ENCODE measurements around the gene NTRK3. TPM values are rescaled to one million over a fixed set of nuclear protein-coding genes. Genes with fewer than 3 reads are reported as not detected.

NTRK3 gene
- polyA plus RNA-seq, 1 donor from 2014 or later: 42.7 TPM

DNA sequence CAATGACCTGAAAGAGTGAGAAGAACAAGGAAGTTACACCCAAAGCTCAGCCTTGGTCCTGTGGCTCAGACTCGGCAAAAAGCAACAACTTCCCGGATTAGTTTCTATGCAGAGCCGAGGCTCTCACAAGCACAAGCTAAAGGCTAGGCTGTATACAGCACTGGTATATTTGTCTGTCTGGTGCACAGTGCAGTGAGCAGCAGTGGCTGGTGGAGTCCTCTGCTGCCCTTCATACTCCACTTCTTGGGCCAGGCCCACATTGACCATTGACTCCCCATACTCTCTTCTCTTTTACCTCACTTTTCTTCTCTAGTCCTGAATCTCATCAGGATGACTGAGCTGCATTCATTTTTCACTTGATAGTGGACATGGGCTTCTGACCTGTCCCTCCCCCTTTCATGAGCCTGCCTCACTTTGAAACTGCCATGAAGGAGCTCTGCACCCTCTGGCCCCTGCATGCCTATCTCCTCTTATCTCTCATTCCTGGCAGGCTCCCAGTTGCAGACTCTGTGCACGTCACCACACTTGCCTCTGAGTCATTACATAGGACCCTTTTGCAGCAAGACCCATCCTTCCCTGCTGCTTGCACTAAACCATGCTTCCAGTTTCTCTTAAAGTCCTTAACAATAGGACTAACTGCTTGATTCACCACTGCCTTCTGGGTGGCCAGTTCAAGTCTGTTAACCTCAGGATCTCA is 379.3 kb downstream of the NTRK3 start:
- no peak for TF ChIP-seq SMC3 (conservative IDR thresholded peaks at IDR 0.05; ENCODE audit: poor library complexity)
- TF ChIP-seq, protein P1, sequence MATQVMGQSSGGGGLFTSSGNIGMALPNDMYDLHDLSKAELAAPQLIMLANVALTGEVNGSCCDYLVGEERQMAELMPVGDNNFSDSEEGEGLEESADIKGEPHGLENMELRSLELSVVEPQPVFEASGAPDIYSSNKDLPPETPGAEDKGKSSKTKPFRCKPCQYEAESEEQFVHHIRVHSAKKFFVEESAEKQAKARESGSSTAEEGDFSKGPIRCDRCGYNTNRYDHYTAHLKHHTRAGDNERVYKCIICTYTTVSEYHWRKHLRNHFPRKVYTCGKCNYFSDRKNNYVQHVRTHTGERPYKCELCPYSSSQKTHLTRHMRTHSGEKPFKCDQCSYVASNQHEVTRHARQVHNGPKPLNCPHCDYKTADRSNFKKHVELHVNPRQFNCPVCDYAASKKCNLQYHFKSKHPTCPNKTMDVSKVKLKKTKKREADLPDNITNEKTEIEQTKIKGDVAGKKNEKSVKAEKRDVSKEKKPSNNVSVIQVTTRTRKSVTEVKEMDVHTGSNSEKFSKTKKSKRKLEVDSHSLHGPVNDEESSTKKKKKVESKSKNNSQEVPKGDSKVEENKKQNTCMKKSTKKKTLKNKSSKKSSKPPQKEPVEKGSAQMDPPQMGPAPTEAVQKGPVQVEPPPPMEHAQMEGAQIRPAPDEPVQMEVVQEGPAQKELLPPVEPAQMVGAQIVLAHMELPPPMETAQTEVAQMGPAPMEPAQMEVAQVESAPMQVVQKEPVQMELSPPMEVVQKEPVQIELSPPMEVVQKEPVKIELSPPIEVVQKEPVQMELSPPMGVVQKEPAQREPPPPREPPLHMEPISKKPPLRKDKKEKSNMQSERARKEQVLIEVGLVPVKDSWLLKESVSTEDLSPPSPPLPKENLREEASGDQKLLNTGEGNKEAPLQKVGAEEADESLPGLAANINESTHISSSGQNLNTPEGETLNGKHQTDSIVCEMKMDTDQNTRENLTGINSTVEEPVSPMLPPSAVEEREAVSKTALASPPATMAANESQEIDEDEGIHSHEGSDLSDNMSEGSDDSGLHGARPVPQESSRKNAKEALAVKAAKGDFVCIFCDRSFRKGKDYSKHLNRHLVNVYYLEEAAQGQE (IDR thresholded peaks at IDR 0.05; ENCODE audit: borderline replicate concordance): no peak
- TF ChIP-seq MXI1 (conservative IDR thresholded peaks at IDR 0.05; ENCODE audit: poor library complexity, severe bottlenecking): no peak
- TF ChIP-seq CTCF (IDR thresholded peaks at IDR 0.05; ENCODE audit: poor library complexity, severe bottlenecking): no peak
- TF ChIP-seq EZH2 (IDR thresholded peaks at IDR 0.05; ENCODE audit: borderline replicate concordance, insufficient read depth, low read length, poor library complexity, severe bottlenecking): no peak
- TF ChIP-seq RAD21 (conservative IDR thresholded peaks at IDR 0.05): no peak
- no peak for TF ChIP-seq POLR2AphosphoS5 (IDR thresholded peaks at IDR 0.05)
- no peak for TF ChIP-seq TAF1 (IDR thresholded peaks at IDR 0.05; ENCODE audit: low read depth)
- TF ChIP-seq EP300 (conservative IDR thresholded peaks at IDR 0.05; ENCODE audit: poor library complexity, severe bottlenecking): no peak
- H3K79me2 ChIP-seq (replicated peaks; ENCODE audit: insufficient read depth, low read length): no peaks in the 10 kb centered on the region
- no peaks in the 10 kb centered on the region for H3K9me2 ChIP-seq (ENCODE audit: insufficient read depth, low read length)
- H4K20me1 ChIP-seq (ENCODE audit: insufficient read depth): no peaks in the 10 kb centered on the region
- H3K9ac ChIP-seq (ENCODE audit: low read length): no peak overlapping the region
- no peaks in the 10 kb centered on the region for H3F3A ChIP-seq (ENCODE audit: insufficient read depth, low read length, poor library complexity, severe bottlenecking)
- H3K27me3 ChIP-seq (ENCODE audit: insufficient read depth, low read depth, low read length): no peaks in the 10 kb centered on the region
- H3K36me3 ChIP-seq (ENCODE audit: insufficient read depth, low read length): peaks cover 10% of the 10 kb centered on the region
- no peak overlapping the region for H3K4me2 ChIP-seq (ENCODE audit: low read length)
- H3K27ac ChIP-seq (ENCODE audit: low read length): no peak overlapping the region
- no peaks in the 10 kb centered on the region for H3K9me3 ChIP-seq (ENCODE audit: low read length)
- H2AFZ ChIP-seq (ENCODE audit: low read depth, low read length): no peak overlapping the region
- no peak overlapping the region for H3K4me3 ChIP-seq (ENCODE audit: low read length)

GRCh38 chr15:87874896-87875711 is 381.4 kb downstream of the NTRK3 start:
- Histone ChIP-seq H4K20me1 (ENCODE audit: insufficient read depth) (no peaks in the 10 kb centered on the region), H3K9ac (ENCODE audit: low read length) (no peak overlapping the region), H3K9me3 (ENCODE audit: low read length) (no peaks in the 10 kb centered on the region), H2AFZ (ENCODE audit: low read depth, low read length) (no peak overlapping the region), H3K4me2 (ENCODE audit: low read length) (no peak overlapping the region), H3K4me3 (ENCODE audit: low read length) (no peak overlapping the region), H3K27ac (ENCODE audit: low read length) (no peak overlapping the region), H3K9me2 (ENCODE audit: insufficient read depth, low read length) (no peaks in the 10 kb centered on the region), H3K79me2 (replicated peaks; ENCODE audit: insufficient read depth, low read length) (no peaks in the 10 kb centered on the region), H3K36me3 (ENCODE audit: insufficient read depth, low read length) (peaks cover 8% of the 10 kb centered on the region), H3F3A (ENCODE audit: insufficient read depth, low read length, poor library complexity, severe bottlenecking) (no peaks in the 10 kb centered on the region), H3K27me3 (ENCODE audit: insufficient read depth, low read depth, low read length) (no peaks in the 10 kb centered on the region)
- TF ChIP-seq, protein P1 (IDR thresholded peaks at IDR 0.05; ENCODE audit: borderline replicate concordance): no peak
- TF ChIP-seq SMC3 (conservative IDR thresholded peaks at IDR 0.05; ENCODE audit: poor library complexity) (no peak), TAF1 (IDR thresholded peaks at IDR 0.05; ENCODE audit: low read depth) (no peak), CTCF (IDR thresholded peaks at IDR 0.05; ENCODE audit: poor library complexity, severe bottlenecking) (no peak), MXI1 (conservative IDR thresholded peaks at IDR 0.05; ENCODE audit: poor library complexity, severe bottlenecking) (no peak), EP300 (conservative IDR thresholded peaks at IDR 0.05; ENCODE audit: poor library complexity, severe bottlenecking) (no peak), RAD21 (conservative IDR thresholded peaks at IDR 0.05) (no peak), EZH2 (IDR thresholded peaks at IDR 0.05; ENCODE audit: borderline replicate concordance, insufficient read depth, low read length, poor library complexity, severe bottlenecking) (no peak), POLR2AphosphoS5 (IDR thresholded peaks at IDR 0.05) (no peak)

Data from neural cell (in vitro differentiated cells).